Spinal cord (tissue), 10 donors: ENCODE measurements around the gene SERTAD3. TPM values are rescaled to one million over a fixed set of nuclear protein-coding genes. Genes with fewer than 3 reads are reported as not detected.
"Not testable (repeated sequence)": the region's sequence is repeated elsewhere in the genome, so short reads cannot be mapped to it uniquely, and the experiment has no call there.

Source experiments
- DNase-seq, 6 donors: peaks; one replicate each; pipeline versions ENCODE4 v3.0.0 to v3.0.0-alpha.2; 2013 to 2015; ENCODE audit warnings: low spot score in 6 of 6, low read depth in 4 of 6
- H3K27ac ChIP-seq: one replicate; pipeline ENCODE4 v1.5.1; 2013; ENCODE audit warnings: low read depth, low read length, control low read depth
- H3K27me3 ChIP-seq: one replicate; pipeline ENCODE4 v1.6.1; 2013; ENCODE audit warnings: low read length; ENCODE audit not compliant: control insufficient read depth, insufficient read depth
- H3K36me3 ChIP-seq: one replicate; pipeline ENCODE4 v1.6.1; 2013; ENCODE audit warnings: low read length; ENCODE audit not compliant: control insufficient read depth, insufficient read depth
- H3K4me1 ChIP-seq: one replicate; pipeline ENCODE4 v1.6.1; 2013; ENCODE audit warnings: low read length; ENCODE audit not compliant: control insufficient read depth, insufficient read depth
- H3K4me3 ChIP-seq: one replicate; pipeline ENCODE4 v1.5.1; 2013; ENCODE audit warnings: low read depth, low read length, control low read depth
- H3K9me3 ChIP-seq: one replicate; pipeline ENCODE4 v1.6.1; 2013; ENCODE audit warnings: low read length; ENCODE audit not compliant: control insufficient read depth, insufficient read depth
- WGBS: methylation state at CpG from one replicate; pipeline ENCODE4 v1.1.5; 2013; ENCODE audit warnings: missing lambda C conversion rate; ENCODE audit not compliant: insufficient coverage; 5-methylcytosine and 5-hydroxymethylcytosine counted together
- polyA plus RNA-seq, 2 donors: library from polyadenylated mRNA; unstranded; fragments of 120-200 nt; gene quantifications; one replicate each; pipeline ENCODE4 v1.2.1, GENCODE V29; 2013; ENCODE audit not compliant: insufficient read length in 2 of 2
- total RNA-seq, 2 donors: library from RNA; depleted of rRNA in 1 of 2; stranded (reverse); fragments of 120-200 nt in 1 of 2; fragments of >200 nt in 1 of 2; gene quantifications; one replicate each; pipeline versions ENCODE4 v1.2.3 to v1.2.4, GENCODE V29; 2013 to 2014
- donor health status: healthy.

SERTAD3 gene
- total and polyA plus RNA-seq, 4 donors: 13.3 to 35.4 (median 15.2) TPM

DNA sequence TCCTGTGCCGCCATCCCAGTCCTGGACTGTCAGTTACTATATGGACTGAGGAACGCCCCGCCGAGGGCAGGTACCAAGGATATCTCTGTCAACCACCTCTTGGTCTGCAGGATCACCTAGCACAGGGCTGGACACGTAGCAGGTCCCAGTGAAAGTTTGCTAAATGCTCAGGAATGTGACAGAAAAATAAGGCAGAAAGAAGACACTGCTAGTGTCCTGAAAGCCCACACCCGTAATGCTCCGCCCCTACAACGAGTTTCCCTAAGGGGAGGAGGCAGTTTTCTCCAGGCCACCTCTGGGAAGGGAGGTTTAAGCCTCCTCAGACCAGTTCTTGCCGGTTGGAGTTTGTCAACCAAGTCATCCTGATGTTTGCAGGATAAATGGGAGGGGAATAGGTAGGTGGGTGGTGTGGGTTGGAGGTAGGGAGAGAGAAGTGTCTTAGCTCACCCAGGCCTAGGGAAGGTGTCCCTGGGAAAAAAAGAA, 1.7 kb upstream of the SERTAD3 start:
- H3K36me3 ChIP-seq: peaks cover 15% of the 10 kb centered on the region
- peak in 1 of 6 donors; percentile 26 for DNase-seq
- H3K9me3 ChIP-seq: no peaks in the 10 kb centered on the region
- peaks cover 16% of the 10 kb centered on the region for H3K4me1 ChIP-seq
- H3K4me3 ChIP-seq: no peak overlapping the region
- peak overlapping the region; percentile 42 for H3K27ac ChIP-seq
- 72% methylated on average over 7 of the region's 9 CpGs for WGBS
- H3K27me3 ChIP-seq: no peaks in the 10 kb centered on the region

DNA sequence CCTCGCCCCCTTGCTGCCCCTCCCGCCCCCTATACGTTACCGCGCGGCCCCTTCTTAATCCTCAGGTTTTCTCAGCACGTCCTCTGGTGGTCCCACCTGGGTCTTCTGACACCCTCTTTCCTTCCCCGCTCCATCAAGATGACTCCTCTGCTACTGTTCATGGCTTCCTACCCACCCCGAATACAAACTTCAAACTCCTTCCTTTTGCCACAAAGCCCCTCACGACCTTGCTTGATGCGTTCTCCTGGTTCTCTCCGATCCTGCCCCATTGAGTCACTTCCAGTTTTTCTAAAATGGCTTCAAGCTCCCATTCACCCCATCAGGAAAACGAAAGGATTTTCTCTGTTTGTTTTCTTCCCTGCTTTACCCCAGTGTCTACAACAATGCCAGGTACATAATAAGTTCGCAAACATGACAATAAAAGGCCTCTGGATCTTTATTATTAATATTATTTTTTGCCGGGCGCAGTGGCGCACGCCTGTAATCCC, 734 bp upstream of the SERTAD3 start:
- Histone ChIP-seq H3K27ac (peak overlapping the region; percentile 99), H3K36me3 (peaks cover 20% of the 10 kb centered on the region), H3K4me1 (peaks cover 16% of the 10 kb centered on the region), H3K27me3 (no peaks in the 10 kb centered on the region), H3K4me3 (peak overlapping the region; percentile 89), H3K9me3 (no peaks in the 10 kb centered on the region)
- under 1% methylated on average over 12 of the region's 18 CpGs for WGBS
- DNase-seq: no peak

DNA sequence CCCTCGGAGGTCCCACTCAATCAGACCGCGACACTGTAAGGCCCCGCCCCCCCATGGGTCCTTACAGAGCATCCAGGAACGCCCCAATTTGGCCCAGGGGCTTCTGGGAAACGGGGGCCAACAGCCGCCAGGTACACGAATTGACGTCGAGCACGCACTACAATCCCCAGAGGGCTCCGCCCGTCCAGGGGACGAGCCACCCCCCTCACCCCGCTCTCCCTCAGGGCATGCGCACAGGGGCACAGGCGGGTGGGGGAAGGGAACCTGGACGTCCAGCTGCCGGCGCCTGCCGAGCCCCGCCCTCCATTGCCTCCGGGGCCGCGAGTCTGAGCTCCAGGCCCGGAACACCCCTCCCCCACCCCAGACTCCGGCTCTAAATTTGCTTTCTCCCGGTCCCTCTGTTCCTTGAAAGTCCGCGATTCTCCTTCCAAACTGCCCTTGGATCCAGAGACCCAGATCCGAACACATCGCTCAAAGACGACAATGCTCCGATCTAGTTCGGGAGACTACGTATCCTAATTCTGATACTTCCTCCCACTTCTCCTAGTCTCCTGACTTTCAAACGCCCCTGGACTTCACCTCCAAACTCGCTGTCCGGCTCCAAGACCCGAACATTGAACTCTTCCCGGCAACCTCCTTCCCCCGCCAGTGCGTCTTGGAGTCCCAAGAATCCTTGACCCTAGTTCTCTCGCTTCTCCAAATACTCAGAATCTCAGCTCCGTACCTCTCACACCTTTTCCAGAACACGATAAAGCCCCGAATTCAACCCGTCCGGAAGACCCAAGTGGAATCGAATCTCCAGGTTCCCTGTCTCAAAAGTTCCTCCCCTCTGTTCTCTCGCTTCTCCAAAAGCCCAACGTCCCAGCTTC, 770 bp downstream of the SERTAD3 start:
- DNase-seq: peak in 5 of 6 donors; percentile 87 to 100 (median 95)
- H3K36me3 ChIP-seq: peaks cover 20% of the 10 kb centered on the region
- H3K4me3 ChIP-seq: peak overlapping the region; percentile 89
- peak overlapping the region; percentile 99 for H3K27ac ChIP-seq
- no peaks in the 10 kb centered on the region for H3K27me3 ChIP-seq
- WGBS: under 1% methylated on average over 50 of the region's 52 CpGs
- no peaks in the 10 kb centered on the region for H3K9me3 ChIP-seq
- peaks cover 16% of the 10 kb centered on the region for H3K4me1 ChIP-seq

DNA sequence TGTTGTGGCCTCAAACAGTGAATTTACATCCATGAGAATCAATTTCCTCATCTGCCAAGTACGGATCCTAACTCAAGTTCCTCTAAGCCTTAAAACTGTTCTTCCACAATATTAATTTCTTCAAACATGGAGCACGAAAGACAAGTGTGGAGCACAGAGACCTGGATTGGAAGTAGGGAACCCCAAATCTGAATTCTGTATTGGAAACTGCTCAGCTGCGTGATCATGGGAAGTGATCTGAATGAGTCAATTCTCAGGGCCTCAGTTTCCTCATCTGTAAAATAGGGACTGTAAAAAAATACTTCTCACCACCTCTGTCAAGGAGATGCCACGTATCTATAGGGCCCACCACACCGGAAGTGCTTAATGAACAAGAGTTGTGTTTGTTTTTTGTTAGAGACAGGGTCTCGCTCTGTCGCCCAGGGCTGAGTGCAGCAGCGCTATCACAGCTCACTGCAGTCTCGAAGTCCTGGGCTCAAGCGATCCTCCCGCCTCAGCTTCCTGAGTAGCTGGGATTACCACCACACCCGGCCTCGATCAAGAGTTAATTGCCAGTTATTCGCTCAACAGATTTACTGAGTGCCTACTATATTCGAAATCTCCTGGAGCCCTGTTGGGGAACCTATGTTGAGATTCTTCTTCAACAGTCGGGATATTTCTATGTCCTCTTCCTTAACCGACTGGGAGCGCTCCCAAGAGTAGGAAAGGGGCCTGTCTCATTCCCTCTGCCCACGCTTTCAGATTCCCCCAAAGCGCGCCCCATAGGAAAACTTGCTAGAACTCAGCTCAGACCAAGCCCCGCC, 1.6 kb downstream of the SERTAD3 start:
- Histone ChIP-seq H3K9me3 (no peaks in the 10 kb centered on the region), H3K4me3 (peak overlapping the region; percentile 89), H3K27ac (peak overlapping the region; percentile 99), H3K4me1 (peaks cover 16% of the 10 kb centered on the region), H3K27me3 (no peaks in the 10 kb centered on the region), H3K36me3 (peaks cover 17% of the 10 kb centered on the region)
- WGBS: 21% methylated on average over 16 of the region's 22 CpGs
- no peak for DNase-seq

DNA sequence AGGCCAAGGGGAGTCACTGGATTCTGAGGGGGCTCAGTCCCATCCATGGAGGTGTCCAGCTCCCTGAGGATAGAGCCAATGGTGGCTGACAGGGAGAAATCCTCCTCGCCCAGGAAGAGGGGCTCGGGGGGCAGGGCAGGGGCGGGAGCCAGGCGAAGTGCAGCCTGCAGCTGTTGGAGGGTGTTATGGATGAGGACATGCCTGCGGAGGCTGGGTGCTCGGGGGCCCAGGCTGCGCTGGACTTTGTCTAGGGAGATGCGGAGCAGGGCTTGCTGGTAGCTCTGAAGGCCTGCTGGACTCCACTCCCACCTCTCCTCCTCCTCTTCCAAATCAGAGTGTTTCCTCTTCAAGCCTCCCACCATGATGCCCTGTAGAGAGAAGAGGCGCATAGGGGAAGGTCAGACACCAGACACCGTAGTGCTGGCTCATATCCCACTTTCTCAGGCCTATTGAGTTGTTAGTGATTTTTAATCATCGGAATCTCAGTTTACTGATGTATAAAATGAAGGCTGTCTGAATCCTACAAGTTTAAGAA, 2.3 kb downstream of the SERTAD3 start:
- no peaks in the 10 kb centered on the region for H3K9me3 ChIP-seq
- H3K27me3 ChIP-seq: no peaks in the 10 kb centered on the region
- peaks cover 16% of the 10 kb centered on the region for H3K4me1 ChIP-seq
- peaks cover 17% of the 10 kb centered on the region for H3K36me3 ChIP-seq
- WGBS: 97% methylated on average over 4 of the region's 11 CpGs
- DNase-seq: no peak
- peak overlapping the region; percentile 99 for H3K27ac ChIP-seq
- H3K4me3 ChIP-seq: peak overlapping the region; percentile 89

DNA sequence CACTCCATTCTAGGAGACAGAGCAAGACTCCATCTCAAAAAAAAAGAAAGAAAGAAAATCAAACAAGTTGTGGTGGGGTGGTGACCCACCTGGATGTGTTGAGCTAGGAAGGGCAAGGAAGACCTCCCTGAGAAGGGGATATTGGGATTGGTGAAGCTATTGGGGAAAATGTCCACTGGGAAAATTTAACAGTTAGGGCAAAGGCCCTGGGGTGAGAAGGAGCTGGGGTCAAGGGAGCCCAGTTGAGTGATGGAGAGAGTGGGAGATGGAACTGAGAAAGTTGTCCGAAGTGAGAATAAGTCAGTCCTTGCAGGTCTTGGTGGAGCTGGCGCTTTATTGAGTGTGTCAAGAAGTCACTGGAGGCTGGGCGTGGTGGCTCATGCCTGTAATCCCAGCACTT, 5.9 kb downstream of the SERTAD3 start:
- WGBS: 100% methylated on average over 3 of the region's 3 CpGs
- Histone ChIP-seq H3K9me3 (no peaks in the 10 kb centered on the region), H3K27me3 (no peaks in the 10 kb centered on the region), H3K27ac (no peak overlapping the region), H3K36me3 (peaks cover 17% of the 10 kb centered on the region), H3K4me3 (no peak overlapping the region), H3K4me1 (peaks cover 20% of the 10 kb centered on the region)
- no peak for DNase-seq

DNA sequence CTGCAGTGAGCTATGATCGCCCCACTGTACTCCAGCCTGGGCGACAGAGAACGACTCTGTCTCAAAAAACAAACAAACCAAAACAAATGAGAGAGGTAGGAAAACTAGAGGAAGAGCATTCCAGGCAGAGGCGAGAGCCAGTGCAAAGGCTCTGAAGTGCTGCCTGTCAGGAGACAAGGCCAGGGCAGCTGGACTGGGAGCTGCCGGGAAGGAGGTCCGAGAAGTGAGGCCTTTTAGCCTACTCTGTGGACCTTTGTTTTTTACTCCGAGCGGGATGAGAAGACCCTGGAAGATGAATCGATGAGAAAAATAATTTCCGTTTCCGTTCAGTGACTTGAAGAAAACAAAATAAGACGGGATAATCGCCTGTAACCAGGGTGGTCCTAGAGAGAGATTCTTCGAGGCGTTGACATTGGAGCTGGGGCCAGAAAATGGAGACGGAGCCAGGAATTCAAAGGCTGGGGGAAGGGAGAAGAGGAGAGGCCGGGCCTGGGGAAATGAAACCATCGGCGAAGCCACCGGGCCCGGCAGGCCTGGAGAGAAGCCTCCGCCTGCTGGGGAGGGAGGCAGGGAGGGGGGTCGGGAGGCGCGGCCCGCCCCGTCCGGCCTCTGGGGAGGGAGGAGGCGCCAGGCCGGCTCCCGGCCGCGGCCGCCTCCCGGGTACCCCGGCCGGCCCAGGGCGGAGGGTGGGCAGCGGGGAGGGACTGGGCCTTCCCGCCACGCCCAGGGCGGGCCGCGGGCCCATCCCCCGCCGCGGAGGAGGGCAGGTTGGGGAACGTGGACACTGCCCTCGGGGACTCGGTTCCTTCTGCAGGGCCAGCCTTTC, 10.5 kb downstream of the SERTAD3 start:
- Histone ChIP-seq H3K4me1 (peaks cover 25% of the 10 kb centered on the region), H3K27ac (peak overlapping the region; percentile 97), H3K4me3 (peak overlapping the region; percentile 53), H3K9me3 (no peaks in the 10 kb centered on the region), H3K36me3 (no peaks in the 10 kb centered on the region), H3K27me3 (no peaks in the 10 kb centered on the region)
- DNase-seq: peak; percentile 59 to 93 (median 66)
- 2% methylated on average over 47 of the region's 50 CpGs for WGBS

DNA sequence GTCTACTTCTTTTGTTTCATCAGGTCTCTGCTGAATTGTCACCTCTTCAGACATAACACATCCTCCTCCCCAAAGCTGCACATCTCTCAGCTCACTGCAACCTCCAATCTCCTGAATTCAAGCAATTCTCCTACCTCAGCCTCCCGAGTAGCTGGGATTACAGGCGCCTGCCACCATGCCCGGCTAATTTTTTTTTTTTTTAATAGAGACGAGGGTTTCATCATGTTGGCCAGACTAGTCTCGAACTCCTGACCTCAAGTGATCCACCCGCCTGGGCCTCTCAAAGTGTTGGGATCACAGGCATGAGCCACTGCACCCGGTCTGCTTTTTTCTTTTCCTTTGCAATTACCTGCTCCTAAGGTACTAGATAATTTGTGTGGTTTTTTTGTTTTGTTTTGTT, 11.4 kb downstream of the SERTAD3 start:
- H3K4me1 ChIP-seq: peaks cover 25% of the 10 kb centered on the region
- 65% methylated on average over 4 of the region's 7 CpGs for WGBS
- not testable (repeated sequence) for DNase-seq, H3K36me3 ChIP-seq, H3K27me3 ChIP-seq, H3K9me3 ChIP-seq
- peak overlapping the region; percentile 97 for H3K27ac ChIP-seq
- H3K4me3 ChIP-seq: peak overlapping the region; percentile 53

DNA sequence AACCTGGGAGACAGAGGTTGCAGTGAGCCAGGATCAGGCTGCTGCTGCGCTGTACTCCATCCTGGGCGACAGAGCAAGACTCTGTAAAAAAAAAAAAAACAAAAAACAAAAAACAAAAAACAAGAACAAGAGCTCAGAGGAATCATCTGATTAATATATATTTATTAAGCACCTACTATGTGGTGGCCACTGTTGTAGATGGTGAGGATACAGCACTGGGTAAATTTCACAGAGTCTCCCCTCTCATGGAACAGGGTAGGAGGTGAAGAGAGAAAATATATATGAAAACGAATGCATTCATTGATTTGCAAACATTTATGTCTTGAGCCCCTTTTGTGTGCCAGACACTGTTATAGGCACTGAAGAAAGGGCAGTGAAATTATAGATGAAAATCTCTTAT, 12.4 kb downstream of the SERTAD3 start:
- WGBS: 100% methylated on average over 1 of the region's 3 CpGs
- no peak for DNase-seq
- Histone ChIP-seq H3K27ac (no peak overlapping the region), H3K4me3 (no peak overlapping the region), H3K4me1 (peaks cover 25% of the 10 kb centered on the region), H3K27me3 (no peaks in the 10 kb centered on the region), H3K9me3 (no peaks in the 10 kb centered on the region), H3K36me3 (no peaks in the 10 kb centered on the region)
